SHP77 (cell line): ENCODE results near the gene STARD5.

Experiments
- DNase-seq, 2 experiments: peaks; one replicate each; lab custom pipeline; 2025; lab: John Stamatoyannopoulos, UW

The STARD5 gene

GRCh38 chr15:81274931-81275707, 48.8 kb downstream of the STARD5 start:
- peak; percentile 32 to 44 for DNase-seq

GRCh38 chr15:81274255-81274654, 49.7 kb downstream of the STARD5 start:
- DNase-seq: no peak

GRCh38 chr15:81273855-81274254, 50.1 kb downstream of the STARD5 start:
- DNase-seq: no peak

- DNase-seq: no peak
Measured at GRCh38 chr15:81273200-81273599, 50.7 kb downstream of the STARD5 start.

- DNase-seq: no peak
Measured at GRCh38 chr15:81271761-81272644, 51.9 kb downstream of the STARD5 start.

GRCh38 chr15:81270781-81271491, 53.0 kb downstream of the STARD5 start:
- no peak for DNase-seq

- DNase-seq: no peak
Measured at GRCh38 chr15:81270188-81270587, 53.8 kb downstream of the STARD5 start.

- DNase-seq: no peak
Measured at GRCh38 chr15:81268881-81269601, 54.9 kb downstream of the STARD5 start.

- DNase-seq: no peak
Measured at GRCh38 chr15:81268340-81268739, 55.6 kb downstream of the STARD5 start.

GRCh38 chr15:81265944-81266775, 57.8 kb downstream of the STARD5 start:
- peak; percentile 75 to 84 for DNase-seq

GRCh38 chr15:81265256-81265943, 58.5 kb downstream of the STARD5 start:
- peak; percentile 28 to 60 for DNase-seq

GRCh38 chr15:81264072-81264857, 59.7 kb downstream of the STARD5 start:
- no peak for DNase-seq

- DNase-seq: no peak
Measured at GRCh38 chr15:81263477-81263876, 60.5 kb downstream of the STARD5 start.

- no peak for DNase-seq
Measured at GRCh38 chr15:81261172-81261811, 62.6 kb downstream of the STARD5 start.

- DNase-seq: no peak
Measured at GRCh38 chr15:81259760-81260298, 64.1 kb downstream of the STARD5 start.
